Activated CD8-positive, alpha-beta memory T cell treated with anti-CD3 and anti-CD28 coated beads for 4 hours (primary cell): ENCODE data around the gene SIGLEC15.
"Not testable (repeated sequence)": the region's sequence is repeated elsewhere in the genome, so short reads cannot be mapped to it uniquely, and the experiment has no call there.

Source experiments
- DNase-seq, 2 donors: peaks; one replicate each; pipeline ENCODE4 v3.0.0-alpha.2; 2020; ENCODE audit warnings: low read depth in 2 of 2

Gene SIGLEC15

GRCh38 chr18:45820106-45820745 is 5.2 kb upstream of the SIGLEC15 start:
- DNase-seq: no peak

GRCh38 chr18:45821026-45821425 is 4.4 kb upstream of the SIGLEC15 start:
- no peak for DNase-seq

- no peak for DNase-seq
Measured at GRCh38 chr18:45821711-45822110, 3.8 kb upstream of the SIGLEC15 start.

GRCh38 chr18:45826084-45826483 is 609 bp downstream of the SIGLEC15 start:
- no peak for DNase-seq

GRCh38 chr18:45826716-45827115 is 1.2 kb downstream of the SIGLEC15 start:
- DNase-seq: not testable (repeated sequence)

- no peak for DNase-seq
Measured at GRCh38 chr18:45828917-45829811, 3.7 kb downstream of the SIGLEC15 start.

- DNase-seq: no peak
Measured at GRCh38 chr18:45829855-45830254, 4.4 kb downstream of the SIGLEC15 start.

GRCh38 chr18:45830917-45831316 is 5.4 kb downstream of the SIGLEC15 start:
- no peak for DNase-seq

GRCh38 chr18:45833846-45834245 is 8.4 kb downstream of the SIGLEC15 start:
- no peak for DNase-seq

- no peak for DNase-seq
Measured at GRCh38 chr18:45834306-45834705, 8.8 kb downstream of the SIGLEC15 start.

- no peak for DNase-seq
Measured at GRCh38 chr18:45835057-45835636, 9.7 kb downstream of the SIGLEC15 start.

GRCh38 chr18:45836242-45837205 is 11.0 kb downstream of the SIGLEC15 start:
- DNase-seq: no peak

- DNase-seq: no peak
Measured at GRCh38 chr18:45837283-45838070, 12.0 kb downstream of the SIGLEC15 start.

- no peak for DNase-seq
Measured at GRCh38 chr18:45838302-45839070, 13.0 kb downstream of the SIGLEC15 start.

GRCh38 chr18:45839414-45840395 is 14.2 kb downstream of the SIGLEC15 start:
- no peak for DNase-seq

GRCh38 chr18:45841060-45841764 is 15.7 kb downstream of the SIGLEC15 start:
- no peak for DNase-seq

- DNase-seq: no peak
Measured at GRCh38 chr18:45841765-45842442, 16.4 kb downstream of the SIGLEC15 start.

GRCh38 chr18:45843019-45843418 is 17.5 kb downstream of the SIGLEC15 start:
- DNase-seq: no peak
